K562 (cell line): ENCODE data around the gene CBX2. TPM values are rescaled to one million over a fixed set of nuclear protein-coding genes. Genes with fewer than 3 reads are reported as not detected.

Experiments
- BRF1 ChIP-seq: IDR thresholded peaks from 3 replicates; pipeline ENCODE4 v1.6.1; 2011; ENCODE audit warnings: borderline replicate concordance, mild to moderate bottlenecking; ENCODE audit not compliant: insufficient read length; ENCODE audit errors: extremely low read depth
- C11orf30 ChIP-seq: fragments of 450-650 bp; IDR thresholded peaks from 2 replicates; pipeline ENCODE4 v1.6.1; 2016; ENCODE audit warnings: low read depth, mild to moderate bottlenecking
- FOXP1 ChIP-seq: sonication (generic); formaldehyde crosslinking; IDR thresholded peaks from 2 replicates; pipeline ENCODE4 v1.8.0; 2022; ENCODE audit warnings: mild to moderate bottlenecking, missing genetic modification reagents
- HCFC1 ChIP-seq: IDR thresholded peaks from 2 replicates; pipeline ENCODE4 v1.6.1; 2012; ENCODE audit warnings: low read depth, low read length, improper control_type of control experiment
- HMBOX1 ChIP-seq: sonication (generic); IDR thresholded peaks from 2 replicates; pipeline ENCODE4 v1.6.1; 2016
- HNRNPL ChIP-seq: fragments of 200-400 bp; formaldehyde crosslinking; IDR thresholded peaks from 2 replicates; pipeline ENCODE4 v1.6.1; 2017; ENCODE audit warnings: low read depth, mild to moderate bottlenecking, low read length
- MED1 ChIP-seq: sonication (generic); formaldehyde crosslinking; IDR thresholded peaks from 2 replicates; pipeline ENCODE4 v1.8.1; 2023; ENCODE audit warnings: missing genetic modification reagents, borderline replicate concordance
- PHF21A ChIP-seq: fragments of 450-650 bp; IDR thresholded peaks from 2 replicates; pipeline ENCODE4 v1.6.1; 2017; ENCODE audit warnings: low read depth, borderline replicate concordance
- PRMT5 ChIP-seq: sonication (generic); formaldehyde crosslinking; IDR thresholded peaks from 2 replicates; pipeline ENCODE4 v1.5.0; 2020; ENCODE audit warnings: missing genetic modification reagents
- PRPF4 ChIP-seq: fragments of 200-400 bp; formaldehyde crosslinking; IDR thresholded peaks from one replicate; pipeline ENCODE4 v1.6.1; 2017; ENCODE audit warnings: low read length, low read depth, mild to moderate bottlenecking; ENCODE audit not compliant: insufficient read depth, poor library complexity, severe bottlenecking
- TAF7 ChIP-seq: fragments of 450-650 bp; IDR thresholded peaks from 2 replicates; pipeline ENCODE4 v1.6.1; 2016; ENCODE audit warnings: missing genetic modification characterization, missing compliant biosample characterization
- TSC22D4 ChIP-seq: fragments of 450-650 bp; IDR thresholded peaks from 2 replicates; pipeline ENCODE4 v1.6.1; 2016; ENCODE audit warnings: missing genetic modification characterization, missing biosample characterization, control low read depth
- U2AF2 ChIP-seq: fragments of 200-400 bp; formaldehyde crosslinking; optimal IDR thresholded peaks from 2 replicates; pipeline ENCODE3; 2017; ENCODE audit warnings: low read depth, mild to moderate bottlenecking, low read length
- ZBTB1 ChIP-seq: sonication (generic); formaldehyde crosslinking; IDR thresholded peaks from 2 replicates; pipeline ENCODE4 v1.8.1; 2023; ENCODE audit warnings: missing genetic modification reagents, low read depth, mild to moderate bottlenecking, borderline replicate concordance
- ZFX ChIP-seq: sonication (generic); formaldehyde crosslinking; IDR thresholded peaks from 2 replicates; pipeline ENCODE4 v1.8.0; 2022; ENCODE audit warnings: mild to moderate bottlenecking, missing genetic modification reagents, moderate library complexity
- ZNF23 ChIP-seq: fragments of 250-450 bp; sonication (Bioruptor Pico); IDR thresholded peaks from 2 replicates; pipeline ENCODE4 v1.4.0; 2020; ENCODE audit warnings: mild to moderate bottlenecking
- ZNF274 ChIP-seq: IDR thresholded peaks from 2 replicates; pipeline ENCODE4 v1.6.1; 2011; ENCODE audit warnings: low read depth, mild to moderate bottlenecking, low read length, moderate library complexity, borderline replicate concordance
- ZNF3 ChIP-seq: fragments of 250-450 bp; sonication (Bioruptor Pico); IDR thresholded peaks from 2 replicates; pipeline ENCODE4 v1.5.0; 2021; ENCODE audit warnings: mild to moderate bottlenecking, moderate library complexity
- ZNF57 ChIP-seq: fragments of 450-650 bp; formaldehyde crosslinking; IDR thresholded peaks from 2 replicates; pipeline ENCODE4 v1.4.0; 2020; ENCODE audit warnings: mild to moderate bottlenecking, moderate library complexity
- ZNF75A ChIP-seq: fragments of 450-650 bp; formaldehyde crosslinking; IDR thresholded peaks from 2 replicates; pipeline ENCODE4 v1.4.0; 2020; ENCODE audit warnings: mild to moderate bottlenecking
- ZNF76 ChIP-seq: fragments of 250-450 bp; sonication (Bioruptor Pico); IDR thresholded peaks from 2 replicates; pipeline ENCODE4 v1.4.0; 2020; ENCODE audit warnings: mild to moderate bottlenecking, moderate library complexity, borderline replicate concordance
- polyA plus RNA-seq, 8 experiments: library from polyadenylated mRNA; depleted of rRNA in 4 of 8; stranded (reverse) in 5 of 8; unstranded in 3 of 8; fragments of >200 nt; fragmentation: Nextera tagmentation in 2 of 8; fragmentation: Illumina TruSeq in 1 of 8; extraction: Ambion mirVana in 2 of 8; extraction: Trizol in 1 of 8; gene quantifications; 2 replicates each; pipeline versions ENCODE4 v1.2.1 to v1.2.3, GENCODE V29; 2011 to 2014; ENCODE audit warnings: inconsistent platforms in 1 of 8, missing spikeins in 1 of 8
- total RNA-seq, 7 experiments: library from RNA; depleted of rRNA in 6 of 7; stranded (reverse); fragments of >200 nt in 6 of 7; fragmentation: Illumina TruSeq in 2 of 7; extraction: Trizol in 2 of 7; gene quantifications; 2 replicates each; pipeline versions ENCODE4 v1.2.1 to v1.2.3, GENCODE V29; 2011 to 2021; ENCODE audit warnings: low replicate concordance in 1 of 7
- TF ChIP-seq, protein P1 (sequence below): fragments of 250-450 bp; sonication (Bioruptor Pico); IDR thresholded peaks from 2 replicates; pipeline ENCODE4 v1.4.0; 2020; ENCODE audit warnings: mild to moderate bottlenecking
- TF ChIP-seq, protein P2 (sequence below): sonication (generic); formaldehyde crosslinking; IDR thresholded peaks from 2 replicates; pipeline ENCODE4 v1.8.1; 2023; ENCODE audit warnings: mild to moderate bottlenecking, missing genetic modification reagents
- TF ChIP-seq, protein P3 (sequence below): fragments of 200-400 bp; formaldehyde crosslinking; IDR thresholded peaks from 2 replicates; pipeline ENCODE4 v1.6.1; 2017; ENCODE audit warnings: mild to moderate bottlenecking, low read depth, low read length, moderate library complexity

The CBX2 gene
- total and polyA plus RNA-seq, 9 of the 15 experiments (the other 6 are each of a cell fraction or from before 2014, with no cell fraction given), result 0.66 to 26.9 (median 13.9) TPM

GRCh38 chr17:79796763-79797491 is 19.0 kb downstream of the CBX2 start, which contains the start of gene CBX8 (continued):
- no peak for TF ChIP-seq ZNF75A (CRISPR knock-in tag)
- no peak for TF ChIP-seq ZNF57 (CRISPR knock-in tag)
- TF ChIP-seq PHF21A, result no peak
- no peak for TF ChIP-seq ZNF76 (CRISPR knock-in tag)
- no peak for TF ChIP-seq ZNF274
- TF ChIP-seq ZBTB1, result no peak
- TF ChIP-seq, protein P1, sequence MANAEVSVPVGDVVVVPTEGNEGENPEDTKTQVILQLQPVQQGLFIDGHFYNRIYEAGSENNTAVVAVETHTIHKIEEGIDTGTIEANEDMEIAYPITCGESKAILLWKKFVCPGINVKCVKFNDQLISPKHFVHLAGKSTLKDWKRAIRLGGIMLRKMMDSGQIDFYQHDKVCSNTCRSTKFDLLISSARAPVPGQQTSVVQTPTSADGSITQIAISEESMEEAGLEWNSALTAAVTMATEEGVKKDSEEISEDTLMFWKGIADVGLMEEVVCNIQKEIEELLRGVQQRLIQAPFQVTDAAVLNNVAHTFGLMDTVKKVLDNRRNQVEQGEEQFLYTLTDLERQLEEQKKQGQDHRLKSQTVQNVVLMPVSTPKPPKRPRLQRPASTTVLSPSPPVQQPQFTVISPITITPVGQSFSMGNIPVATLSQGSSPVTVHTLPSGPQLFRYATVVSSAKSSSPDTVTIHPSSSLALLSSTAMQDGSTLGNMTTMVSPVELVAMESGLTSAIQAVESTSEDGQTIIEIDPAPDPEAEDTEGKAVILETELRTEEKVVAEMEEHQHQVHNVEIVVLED (CRISPR knock-in tag), result peak; percentile 69
- TF ChIP-seq HNRNPL, result no peak
- TF ChIP-seq, protein P2, sequence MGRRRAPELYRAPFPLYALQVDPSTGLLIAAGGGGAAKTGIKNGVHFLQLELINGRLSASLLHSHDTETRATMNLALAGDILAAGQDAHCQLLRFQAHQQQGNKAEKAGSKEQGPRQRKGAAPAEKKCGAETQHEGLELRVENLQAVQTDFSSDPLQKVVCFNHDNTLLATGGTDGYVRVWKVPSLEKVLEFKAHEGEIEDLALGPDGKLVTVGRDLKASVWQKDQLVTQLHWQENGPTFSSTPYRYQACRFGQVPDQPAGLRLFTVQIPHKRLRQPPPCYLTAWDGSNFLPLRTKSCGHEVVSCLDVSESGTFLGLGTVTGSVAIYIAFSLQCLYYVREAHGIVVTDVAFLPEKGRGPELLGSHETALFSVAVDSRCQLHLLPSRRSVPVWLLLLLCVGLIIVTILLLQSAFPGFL (CRISPR knock-in tag), result no peak
- TF ChIP-seq PRPF4, result no peak
- TF ChIP-seq PRMT5, result no peak
- no peak for TF ChIP-seq TSC22D4 (tag)
- no peak for TF ChIP-seq MED1
- TF ChIP-seq U2AF2, result no peak
- TF ChIP-seq HMBOX1, result no peak
- TF ChIP-seq, protein P3, sequence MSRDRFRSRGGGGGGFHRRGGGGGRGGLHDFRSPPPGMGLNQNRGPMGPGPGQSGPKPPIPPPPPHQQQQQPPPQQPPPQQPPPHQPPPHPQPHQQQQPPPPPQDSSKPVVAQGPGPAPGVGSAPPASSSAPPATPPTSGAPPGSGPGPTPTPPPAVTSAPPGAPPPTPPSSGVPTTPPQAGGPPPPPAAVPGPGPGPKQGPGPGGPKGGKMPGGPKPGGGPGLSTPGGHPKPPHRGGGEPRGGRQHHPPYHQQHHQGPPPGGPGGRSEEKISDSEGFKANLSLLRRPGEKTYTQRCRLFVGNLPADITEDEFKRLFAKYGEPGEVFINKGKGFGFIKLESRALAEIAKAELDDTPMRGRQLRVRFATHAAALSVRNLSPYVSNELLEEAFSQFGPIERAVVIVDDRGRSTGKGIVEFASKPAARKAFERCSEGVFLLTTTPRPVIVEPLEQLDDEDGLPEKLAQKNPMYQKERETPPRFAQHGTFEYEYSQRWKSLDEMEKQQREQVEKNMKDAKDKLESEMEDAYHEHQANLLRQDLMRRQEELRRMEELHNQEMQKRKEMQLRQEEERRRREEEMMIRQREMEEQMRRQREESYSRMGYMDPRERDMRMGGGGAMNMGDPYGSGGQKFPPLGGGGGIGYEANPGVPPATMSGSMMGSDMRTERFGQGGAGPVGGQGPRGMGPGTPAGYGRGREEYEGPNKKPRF, result no peak
- peak; percentile 95 for TF ChIP-seq ZFX (CRISPR knock-in tag)
- no peak for TF ChIP-seq FOXP1 (CRISPR knock-in tag)
- TF ChIP-seq ZNF23 (CRISPR knock-in tag), result no peak
- TF ChIP-seq C11orf30, result no peak
- TF ChIP-seq ZNF3, result no peak
- TF ChIP-seq BRF1, result no peak
- TF ChIP-seq TAF7 (tag), result peak; percentile 61
- TF ChIP-seq HCFC1, result peak; percentile 36; the same call in 1 of the 2 replicates
